MM.1S (cell line): ENCODE measurements around the gene PODXL2.

Experiments
- DNase-seq: peaks from one replicate; pipeline ENCODE4 v3.0.0-alpha.2; 2015
- H2AFZ ChIP-seq: fragments of 300-600 bp; sonication (generic); 2 replicates; pipeline ENCODE4 v1.6.0; 2016; ENCODE audit warnings: antibody characterized with exemption, low read length
- H3F3A ChIP-seq: fragments of 300-600 bp; sonication (generic); 2 replicates; pipeline ENCODE4 v1.6.1; 2016; ENCODE audit warnings: mild to moderate bottlenecking, antibody characterized with exemption, low read length, moderate library complexity, mixed read lengths; ENCODE audit not compliant: insufficient read depth
- H3K27ac ChIP-seq: fragments of 300-600 bp; sonication (generic); 2 replicates; pipeline ENCODE4 v1.5.1; 2016; ENCODE audit warnings: mild to moderate bottlenecking, low read length
- H3K27me3 ChIP-seq: fragments of 300-600 bp; sonication (generic); replicated peaks from 2 replicates; pipeline ENCODE4 v1.6.0; 2016; ENCODE audit warnings: low read length; ENCODE audit not compliant: insufficient read depth
- H3K36me3 ChIP-seq: fragments of 300-600 bp; sonication (generic); replicated peaks from 2 replicates; pipeline ENCODE4 v1.6.1; 2016; ENCODE audit warnings: mild to moderate bottlenecking, low read length, mixed read lengths; ENCODE audit not compliant: insufficient read depth
- H3K4me1 ChIP-seq: fragments of 300-600 bp; sonication (generic); 2 replicates; pipeline ENCODE4 v1.6.1; 2016; ENCODE audit warnings: low read length, mixed read lengths
- H3K4me2 ChIP-seq: fragments of 300-600 bp; sonication (generic); 2 replicates; pipeline ENCODE4 v1.6.0; 2016; ENCODE audit warnings: low read depth, low read length
- H3K4me3 ChIP-seq: fragments of 300-600 bp; sonication (generic); 2 replicates; pipeline ENCODE4 v1.5.1; 2016; ENCODE audit warnings: low read length, mixed read lengths
- H3K79me2 ChIP-seq: fragments of 300-600 bp; sonication (generic); 2 replicates; pipeline ENCODE4 v1.6.1; 2016; ENCODE audit warnings: mixed run types, low read length, mixed read lengths
- H3K9ac ChIP-seq: fragments of 300-600 bp; sonication (generic); 2 replicates; pipeline ENCODE4 v1.6.1; 2016; ENCODE audit warnings: low read length, mixed read lengths
- H3K9me2 ChIP-seq: fragments of 300-600 bp; sonication (generic); replicated peaks from 2 replicates; pipeline ENCODE4 v1.6.1; 2016; ENCODE audit warnings: mild to moderate bottlenecking, low read length, mixed read lengths; ENCODE audit not compliant: insufficient read depth
- H3K9me3 ChIP-seq: fragments of 300-600 bp; sonication (generic); replicated peaks from 2 replicates; pipeline ENCODE4 v1.6.1; 2016; ENCODE audit warnings: mild to moderate bottlenecking, low read length, mixed read lengths; ENCODE audit not compliant: insufficient read depth
- H4K20me1 ChIP-seq: fragments of 300-600 bp; sonication (generic); 2 replicates; pipeline ENCODE4 v1.6.1; 2016; ENCODE audit warnings: mild to moderate bottlenecking, low read length, moderate library complexity, mixed read lengths; ENCODE audit not compliant: insufficient read depth
- EZH2 ChIP-seq: fragments of 300-600 bp; sonication (generic); optimal IDR thresholded peaks from 2 replicates; pipeline ENCODE3; 2017; ENCODE audit warnings: low read depth, mild to moderate bottlenecking, antibody characterized with exemption, low read length, mixed read lengths
- EZH2phosphoT487 ChIP-seq: fragments of 300-600 bp; sonication (generic); IDR thresholded peaks from 2 replicates; pipeline ENCODE4 v1.6.1; 2018; ENCODE audit warnings: antibody characterized with exemption, low read length
- TF ChIP-seq, protein P1 (sequence below): fragments of 300-600 bp; sonication (generic); IDR thresholded peaks from 2 replicates; pipeline ENCODE4 v1.5.1; 2016; ENCODE audit warnings: antibody characterized with exemption, low read length, mixed read lengths

PODXL2 gene

DNA sequence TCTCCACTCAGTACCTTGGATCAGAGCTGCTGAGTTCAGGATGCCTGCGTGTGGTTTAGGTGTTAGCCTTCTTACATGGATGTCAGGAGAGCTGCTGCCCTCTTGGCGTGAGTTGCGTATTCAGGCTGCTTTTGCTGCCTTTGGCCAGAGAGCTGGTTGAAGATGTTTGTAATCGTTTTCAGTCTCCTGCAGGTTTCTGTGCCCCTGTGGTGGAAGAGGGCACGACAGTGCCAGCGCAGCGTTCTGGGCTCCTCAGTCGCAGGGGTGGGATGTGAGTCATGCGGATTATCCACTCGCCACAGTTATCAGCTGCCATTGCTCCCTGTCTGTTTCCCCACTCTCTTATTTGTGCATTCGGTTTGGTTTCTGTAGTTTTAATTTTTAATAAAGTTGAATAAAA lies 7.0 kb upstream of the PODXL2 start:
- H3K27ac ChIP-seq, result no peak overlapping the region
- peaks cover 7% of the 10 kb centered on the region; the same call in 1 of the 2 replicates for H3K36me3 ChIP-seq
- H3K79me2 ChIP-seq, result no peaks in the 10 kb centered on the region

DNA sequence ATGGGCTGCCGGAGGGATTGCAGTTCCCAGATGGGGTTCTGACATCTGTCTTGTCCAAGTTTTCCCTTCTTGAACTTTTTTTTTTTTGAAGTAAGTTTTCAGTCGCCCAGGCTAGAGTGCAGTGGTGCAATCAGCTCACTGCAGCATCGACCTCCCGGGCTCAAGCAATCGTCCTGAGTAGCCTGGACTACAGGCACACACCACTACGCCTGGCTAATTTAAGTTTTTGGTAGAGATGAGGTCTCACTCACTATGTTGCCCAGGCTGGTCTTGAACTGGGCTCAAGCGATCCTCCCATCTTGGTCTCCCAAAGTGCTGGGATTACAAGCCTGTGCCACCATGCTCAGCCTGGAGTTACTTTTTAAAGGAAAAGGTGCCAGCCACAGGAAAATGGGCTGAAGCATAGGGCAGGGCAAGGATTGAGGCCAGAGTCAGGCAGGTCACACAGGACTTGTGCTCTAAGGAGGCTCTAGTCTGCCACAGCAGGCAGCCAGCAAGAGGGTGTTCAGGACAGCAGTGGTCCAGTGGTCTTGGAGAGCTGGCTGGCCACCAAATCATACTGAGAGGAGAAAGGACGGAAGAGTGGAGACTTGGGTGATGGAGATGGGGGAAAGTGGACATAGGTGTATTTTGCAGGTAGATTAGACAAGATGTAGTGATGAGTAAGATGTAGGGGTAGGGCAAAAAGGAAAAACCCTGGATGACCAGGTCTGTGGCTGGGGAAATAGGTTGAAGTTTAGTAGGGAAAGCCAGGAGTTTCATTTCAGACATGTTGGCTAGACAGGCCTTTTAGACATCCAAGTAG lies 6.0 kb upstream of the PODXL2 start:
- Histone ChIP-seq H3K36me3 (peaks cover 7% of the 10 kb centered on the region; the same call in 1 of the 2 replicates), H4K20me1 (no peaks in the 10 kb centered on the region), H3K79me2 (no peaks in the 10 kb centered on the region), H3F3A (no peaks in the 10 kb centered on the region), H3K9ac (no peak overlapping the region), H3K9me2 (no peaks in the 10 kb centered on the region), H2AFZ (no peak overlapping the region), H3K27ac (no peak overlapping the region), H3K4me1 (no peaks in the 10 kb centered on the region), H3K4me3 (no peak overlapping the region), H3K4me2 (no peak overlapping the region), H3K27me3 (peaks cover 6% of the 10 kb centered on the region; the same call in 1 of the 2 replicates), H3K9me3 (no peaks in the 10 kb centered on the region)
- TF ChIP-seq EZH2phosphoT487, result no peak
- no peak for TF ChIP-seq EZH2
- TF ChIP-seq, protein P1, sequence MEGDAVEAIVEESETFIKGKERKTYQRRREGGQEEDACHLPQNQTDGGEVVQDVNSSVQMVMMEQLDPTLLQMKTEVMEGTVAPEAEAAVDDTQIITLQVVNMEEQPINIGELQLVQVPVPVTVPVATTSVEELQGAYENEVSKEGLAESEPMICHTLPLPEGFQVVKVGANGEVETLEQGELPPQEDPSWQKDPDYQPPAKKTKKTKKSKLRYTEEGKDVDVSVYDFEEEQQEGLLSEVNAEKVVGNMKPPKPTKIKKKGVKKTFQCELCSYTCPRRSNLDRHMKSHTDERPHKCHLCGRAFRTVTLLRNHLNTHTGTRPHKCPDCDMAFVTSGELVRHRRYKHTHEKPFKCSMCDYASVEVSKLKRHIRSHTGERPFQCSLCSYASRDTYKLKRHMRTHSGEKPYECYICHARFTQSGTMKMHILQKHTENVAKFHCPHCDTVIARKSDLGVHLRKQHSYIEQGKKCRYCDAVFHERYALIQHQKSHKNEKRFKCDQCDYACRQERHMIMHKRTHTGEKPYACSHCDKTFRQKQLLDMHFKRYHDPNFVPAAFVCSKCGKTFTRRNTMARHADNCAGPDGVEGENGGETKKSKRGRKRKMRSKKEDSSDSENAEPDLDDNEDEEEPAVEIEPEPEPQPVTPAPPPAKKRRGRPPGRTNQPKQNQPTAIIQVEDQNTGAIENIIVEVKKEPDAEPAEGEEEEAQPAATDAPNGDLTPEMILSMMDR, result no peak
- DNase-seq, result no peak

More for the DNA sequence above, 7.0 kb upstream of the PODXL2 start:
- Histone ChIP-seq H3K27me3 (no peaks in the 10 kb centered on the region; the same call in 1 of the 2 replicates), H3K9me3 (no peaks in the 10 kb centered on the region), H3F3A (no peaks in the 10 kb centered on the region), H3K4me3 (no peak overlapping the region), H3K9me2 (no peaks in the 10 kb centered on the region), H2AFZ (no peak overlapping the region), H3K4me2 (no peak overlapping the region), H3K4me1 (no peaks in the 10 kb centered on the region), H3K9ac (no peak overlapping the region), H4K20me1 (no peaks in the 10 kb centered on the region)
- TF ChIP-seq, protein P1, result no peak
- TF ChIP-seq EZH2phosphoT487 (no peak), EZH2 (no peak)
- no peak for DNase-seq

DNA sequence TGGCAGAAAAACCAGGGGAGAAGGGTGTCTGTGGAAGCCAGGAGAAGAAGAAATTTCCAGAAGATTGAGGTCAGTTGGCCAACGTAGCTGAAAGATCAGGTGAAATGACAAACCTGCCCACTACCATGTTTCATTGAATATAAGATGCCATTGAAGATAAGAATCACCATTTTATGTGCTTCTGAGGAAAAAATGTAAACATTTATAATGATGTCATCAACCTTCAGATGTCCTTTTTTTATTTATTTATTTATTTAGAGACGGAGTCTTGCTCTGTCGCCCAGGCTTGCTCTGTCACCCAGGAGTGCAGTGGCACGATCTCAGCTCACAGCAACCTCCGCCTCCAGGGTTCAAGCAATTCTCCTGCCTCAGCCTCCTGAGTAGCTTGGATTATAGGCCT lies 4.9 kb upstream of the PODXL2 start:
- no peak for TF ChIP-seq EZH2
- TF ChIP-seq EZH2phosphoT487, result no peak
- TF ChIP-seq, protein P1, result no peak
- Histone ChIP-seq H3F3A (no peaks in the 10 kb centered on the region), H3K9ac (no peak overlapping the region), H2AFZ (no peak overlapping the region), H3K4me3 (no peak overlapping the region), H3K4me2 (no peak overlapping the region), H3K27ac (no peak overlapping the region), H3K36me3 (0 out of 2 replicates have a peak, but pooled peaks cover 5% of the 10 kb centered on the region), H3K27me3 (peaks cover 12% of the 10 kb centered on the region), H3K9me3 (no peaks in the 10 kb centered on the region), H3K9me2 (no peaks in the 10 kb centered on the region), H4K20me1 (no peaks in the 10 kb centered on the region), H3K4me1 (no peaks in the 10 kb centered on the region), H3K79me2 (no peaks in the 10 kb centered on the region)
- DNase-seq, result no peak
